GM19351 (cell line): ENCODE data around the gene ZC3H11A.

Experiments used
- ATAC-seq: cut with Tn5 transposase; IDR thresholded peaks from one replicate; pipeline ENCODE4 v1.9.1; 2021; ENCODE audit warnings: mild to moderate bottlenecking, moderate library complexity; ENCODE audit not compliant: unreplicated experiment

The ZC3H11A gene

GRCh38 chr1:203839081-203839480 is 43.7 kb downstream of the ZC3H11A start:
- no peak for ATAC-seq

GRCh38 chr1:203840208-203840808 is 44.9 kb downstream of the ZC3H11A start:
- no peak for ATAC-seq

- no peak for ATAC-seq
Measured at GRCh38 chr1:203842559-203842876, 47.1 kb downstream of the ZC3H11A start.

- no peak for ATAC-seq
Measured at GRCh38 chr1:203843435-203843834, 48.0 kb downstream of the ZC3H11A start.
